Parathyroid adenoma (tissue), 2 donors: ENCODE data around the gene SRGAP1.
"Not testable (repeated sequence)": the region's sequence is repeated elsewhere in the genome, so short reads cannot be mapped to it uniquely, and the experiment has no call there.

Experiments
- H2AFZ ChIP-seq: fragments of 300-600 bp; sonication (generic); one replicate; pipeline ENCODE4 v1.7.0; 2017; ENCODE audit warnings: antibody characterized with exemption, mild to moderate bottlenecking
- H3K27ac ChIP-seq: fragments of 300-600 bp; sonication (generic); one replicate; pipeline ENCODE4 v1.7.0; 2017
- H3K27me3 ChIP-seq: fragments of 300-600 bp; sonication (generic); one replicate; pipeline ENCODE4 v1.7.0; 2017; ENCODE audit warnings: low read length; ENCODE audit not compliant: control insufficient read depth, insufficient read depth
- H3K36me3 ChIP-seq: fragments of 300-600 bp; sonication (generic); one replicate; pipeline ENCODE4 v1.7.0; 2017; ENCODE audit warnings: low read length; ENCODE audit not compliant: control insufficient read depth, insufficient read depth
- H3K4me1 ChIP-seq: fragments of 300-600 bp; sonication (generic); one replicate; pipeline ENCODE4 v1.7.0; 2017; ENCODE audit warnings: control low read depth
- H3K4me2 ChIP-seq: fragments of 300-600 bp; sonication (generic); one replicate; pipeline ENCODE4 v1.7.0; 2017; ENCODE audit warnings: low read length
- H3K4me3 ChIP-seq: fragments of 300-600 bp; sonication (generic); one replicate; pipeline ENCODE4 v1.7.0; 2017; ENCODE audit warnings: low read depth, low read length
- H3K79me2 ChIP-seq: fragments of 300-600 bp; sonication (generic); one replicate; pipeline ENCODE4 v1.7.0; 2017; ENCODE audit warnings: control low read depth
- H3K9ac ChIP-seq: fragments of 300-600 bp; sonication (generic); one replicate; pipeline ENCODE4 v1.7.0; 2017; ENCODE audit warnings: mild to moderate bottlenecking
- H3K9me3 ChIP-seq: fragments of 300-600 bp; sonication (generic); one replicate; pipeline ENCODE4 v1.7.0; 2017; ENCODE audit warnings: low read length; ENCODE audit not compliant: control insufficient read depth
- TF ChIP-seq, protein P1 (sequence below): fragments of 300-600 bp; sonication (generic); IDR thresholded peaks from one replicate; pipeline ENCODE4 v1.7.0; 2017; ENCODE audit warnings: antibody characterized with exemption, mild to moderate bottlenecking
- donor health status: primary hyperparathyroidism.

Gene SRGAP1

DNA sequence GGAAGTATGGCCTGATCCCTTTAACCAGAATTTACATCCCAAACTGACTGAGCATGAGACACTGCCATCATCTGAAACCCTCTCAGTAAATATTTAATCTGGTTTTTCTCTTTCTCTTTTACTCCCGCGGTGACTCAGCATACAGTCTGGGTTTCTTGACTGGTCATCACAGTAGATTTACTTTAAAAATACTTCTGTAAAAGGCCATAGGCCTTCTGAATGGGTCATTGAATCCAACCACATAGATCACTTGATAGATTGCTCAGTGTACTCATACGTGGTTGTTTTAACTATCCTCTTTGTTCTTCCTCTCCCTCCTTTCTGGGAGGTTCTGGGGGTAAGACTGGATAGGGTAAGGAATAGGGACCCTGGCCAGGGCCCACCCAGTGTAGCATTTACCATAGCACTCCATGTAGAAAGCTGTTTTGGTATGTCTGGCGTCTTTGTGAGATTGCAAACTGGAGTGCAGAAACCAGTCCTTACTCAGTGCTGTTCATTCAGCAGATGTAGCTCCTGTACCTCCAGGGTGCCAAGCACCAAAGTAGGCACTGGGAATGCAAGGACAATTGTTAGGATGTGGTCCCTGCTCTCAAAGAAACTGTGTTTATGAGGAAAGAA lies 165.7 kb downstream of the SRGAP1 start:
- no peaks in the 10 kb centered on the region for H3K27me3 ChIP-seq
- H3K9ac ChIP-seq: no peak overlapping the region
- no peak overlapping the region for H3K4me3 ChIP-seq
- H3K36me3 ChIP-seq: no peaks in the 10 kb centered on the region
- no peak overlapping the region for H3K27ac ChIP-seq
- no peak overlapping the region for H2AFZ ChIP-seq
- peaks cover 16% of the 10 kb centered on the region for H3K79me2 ChIP-seq
- no peaks in the 10 kb centered on the region for H3K9me3 ChIP-seq
- peaks cover 5% of the 10 kb centered on the region for H3K4me1 ChIP-seq
- H3K4me2 ChIP-seq: no peak overlapping the region
- TF ChIP-seq, protein P1, sequence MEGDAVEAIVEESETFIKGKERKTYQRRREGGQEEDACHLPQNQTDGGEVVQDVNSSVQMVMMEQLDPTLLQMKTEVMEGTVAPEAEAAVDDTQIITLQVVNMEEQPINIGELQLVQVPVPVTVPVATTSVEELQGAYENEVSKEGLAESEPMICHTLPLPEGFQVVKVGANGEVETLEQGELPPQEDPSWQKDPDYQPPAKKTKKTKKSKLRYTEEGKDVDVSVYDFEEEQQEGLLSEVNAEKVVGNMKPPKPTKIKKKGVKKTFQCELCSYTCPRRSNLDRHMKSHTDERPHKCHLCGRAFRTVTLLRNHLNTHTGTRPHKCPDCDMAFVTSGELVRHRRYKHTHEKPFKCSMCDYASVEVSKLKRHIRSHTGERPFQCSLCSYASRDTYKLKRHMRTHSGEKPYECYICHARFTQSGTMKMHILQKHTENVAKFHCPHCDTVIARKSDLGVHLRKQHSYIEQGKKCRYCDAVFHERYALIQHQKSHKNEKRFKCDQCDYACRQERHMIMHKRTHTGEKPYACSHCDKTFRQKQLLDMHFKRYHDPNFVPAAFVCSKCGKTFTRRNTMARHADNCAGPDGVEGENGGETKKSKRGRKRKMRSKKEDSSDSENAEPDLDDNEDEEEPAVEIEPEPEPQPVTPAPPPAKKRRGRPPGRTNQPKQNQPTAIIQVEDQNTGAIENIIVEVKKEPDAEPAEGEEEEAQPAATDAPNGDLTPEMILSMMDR: no peak

GRCh38 chr12:64016521-64016920 lies 172.0 kb downstream of the SRGAP1 start:
- H3K4me2 ChIP-seq: no peak overlapping the region
- no peak overlapping the region for H3K27ac ChIP-seq
- H3K9me3 ChIP-seq: no peaks in the 10 kb centered on the region
- no peaks in the 10 kb centered on the region for H3K27me3 ChIP-seq
- TF ChIP-seq, protein P1: no peak
- no peaks in the 10 kb centered on the region for H3K4me1 ChIP-seq
- peaks cover 12% of the 10 kb centered on the region for H3K79me2 ChIP-seq
- no peak overlapping the region for H3K4me3 ChIP-seq
- H3K9ac ChIP-seq: no peak overlapping the region
- H3K36me3 ChIP-seq: no peaks in the 10 kb centered on the region
- H2AFZ ChIP-seq: no peak overlapping the region

DNA sequence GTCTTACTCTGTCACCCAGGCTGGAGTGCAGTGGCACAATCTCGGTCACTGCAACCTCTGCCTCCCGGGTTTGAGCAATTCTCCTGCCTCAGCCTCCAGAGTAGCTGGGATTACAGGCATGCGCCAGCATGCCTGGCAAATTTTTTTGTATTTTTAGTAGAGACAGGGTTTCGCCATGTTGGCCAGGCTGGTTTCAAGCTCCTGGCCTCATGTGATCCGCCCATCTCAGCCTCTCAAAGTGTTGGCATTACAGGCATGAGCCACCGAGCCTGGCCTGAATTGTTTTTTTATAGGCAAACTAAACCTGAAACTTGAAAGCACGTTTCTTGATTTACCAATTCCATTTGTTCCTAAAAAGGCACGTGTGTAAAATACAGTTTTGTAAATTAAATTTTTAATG lies 173.6 kb downstream of the SRGAP1 start:
- not testable (repeated sequence) for H3K4me2 ChIP-seq

DNA sequence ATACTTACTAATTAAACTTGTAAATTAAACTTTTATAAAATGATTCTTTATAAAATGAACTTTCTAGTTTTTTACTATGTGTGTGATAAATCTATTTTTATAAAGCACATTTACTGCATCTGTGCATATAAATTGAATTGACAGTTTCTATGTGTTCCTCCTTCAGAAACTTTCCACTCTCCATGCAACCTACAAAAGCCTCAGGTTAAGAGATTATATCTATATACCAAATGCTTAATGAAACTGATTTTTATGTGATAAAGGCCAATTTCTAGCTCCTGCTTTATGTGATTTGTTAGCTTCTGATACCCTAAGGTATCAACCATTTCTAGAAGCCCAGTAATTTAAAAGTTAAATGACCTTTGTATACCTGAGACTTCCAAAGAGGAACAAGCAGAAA lies 174.0 kb downstream of the SRGAP1 start:
- no peaks in the 10 kb centered on the region for H3K36me3 ChIP-seq
- peaks cover 11% of the 10 kb centered on the region for H3K79me2 ChIP-seq
- H3K4me2 ChIP-seq: peak overlapping the region; percentile 20
- H3K9me3 ChIP-seq: no peaks in the 10 kb centered on the region
- H3K27ac ChIP-seq: no peak overlapping the region
- H3K4me1 ChIP-seq: no peaks in the 10 kb centered on the region
- H2AFZ ChIP-seq: no peak overlapping the region
- no peak overlapping the region for H3K9ac ChIP-seq
- no peaks in the 10 kb centered on the region for H3K27me3 ChIP-seq
- TF ChIP-seq, protein P1: no peak
- H3K4me3 ChIP-seq: no peak overlapping the region

More for the DNA sequence above, 173.6 kb downstream of the SRGAP1 start:
- not testable (repeated sequence) for H3K4me1 ChIP-seq, H3K9me3 ChIP-seq, H3K9ac ChIP-seq, H3K27ac ChIP-seq, H2AFZ ChIP-seq, H3K36me3 ChIP-seq, H3K4me3 ChIP-seq, H3K27me3 ChIP-seq
- H3K79me2 ChIP-seq: peaks cover 12% of the 10 kb centered on the region

- Histone ChIP-seq H3K9me3 (no peaks in the 10 kb centered on the region), H3K79me2 (peaks cover 7% of the 10 kb centered on the region), H3K36me3 (no peaks in the 10 kb centered on the region), H3K9ac (no peak overlapping the region), H3K27ac (no peak overlapping the region), H2AFZ (no peak overlapping the region), H3K4me3 (no peak overlapping the region), H3K4me1 (no peaks in the 10 kb centered on the region), H3K4me2 (peak overlapping the region; percentile 20), H3K27me3 (no peaks in the 10 kb centered on the region)
- TF ChIP-seq, protein P1: no peak
Observed at GRCh38 chr12:64019101-64019500, 174.6 kb downstream of the SRGAP1 start.
